ENCODE measurements around the gene LTB. TPM values are rescaled to one million over a fixed set of nuclear protein-coding genes. Genes with fewer than 3 reads are reported as not detected.

Gene LTB
- polyA plus RNA-seq, 1 donor from 2014 or later = not detected

DNA sequence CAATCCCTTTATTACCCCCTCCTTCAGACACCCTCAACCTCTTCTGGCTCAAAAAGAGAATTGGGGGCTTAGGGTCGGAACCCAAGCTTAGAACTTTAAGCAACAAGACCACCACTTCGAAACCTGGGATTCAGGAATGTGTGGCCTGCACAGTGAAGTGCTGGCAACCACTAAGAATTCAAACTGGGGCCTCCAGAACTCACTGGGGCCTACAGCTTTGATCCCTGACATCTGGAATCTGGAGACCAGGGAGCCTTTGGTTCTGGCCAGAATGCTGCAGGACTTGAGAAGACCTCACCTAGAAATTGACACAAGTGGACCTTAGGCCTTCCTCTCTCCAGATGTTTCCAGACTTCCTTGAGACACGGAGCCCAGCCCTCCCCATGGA is 4.7 kb downstream of the LTB start:
- Histone ChIP-seq H3K4me2 (ENCODE audit: low read length) (no peak overlapping the region), H3K9me2 (ENCODE audit: insufficient read depth, low read length) (no peaks in the 10 kb centered on the region), H3K36me3 (ENCODE audit: insufficient read depth, low read length) (no peaks in the 10 kb centered on the region), H3K79me2 (replicated peaks; ENCODE audit: insufficient read depth, low read length) (no peaks in the 10 kb centered on the region), H3F3A (ENCODE audit: insufficient read depth, low read length, poor library complexity, severe bottlenecking) (no peaks in the 10 kb centered on the region), H3K27ac (ENCODE audit: low read length) (no peak overlapping the region), H3K27me3 (ENCODE audit: insufficient read depth, low read depth, low read length) (peaks cover 14% of the 10 kb centered on the region), H3K4me3 (ENCODE audit: low read length) (no peak overlapping the region), H3K9ac (ENCODE audit: low read length) (no peak overlapping the region), H3K9me3 (ENCODE audit: low read length) (no peaks in the 10 kb centered on the region), H2AFZ (ENCODE audit: low read depth, low read length) (no peak overlapping the region), H4K20me1 (ENCODE audit: insufficient read depth) (no peaks in the 10 kb centered on the region)
- TF ChIP-seq SMC3 (conservative IDR thresholded peaks at IDR 0.05; ENCODE audit: poor library complexity) (no peak), POLR2AphosphoS5 (IDR thresholded peaks at IDR 0.05) (no peak), MXI1 (conservative IDR thresholded peaks at IDR 0.05; ENCODE audit: poor library complexity, severe bottlenecking) (no peak), RAD21 (conservative IDR thresholded peaks at IDR 0.05) (no peak), EP300 (conservative IDR thresholded peaks at IDR 0.05; ENCODE audit: poor library complexity, severe bottlenecking) (no peak), TAF1 (IDR thresholded peaks at IDR 0.05; ENCODE audit: low read depth) (no peak), EZH2 (IDR thresholded peaks at IDR 0.05; ENCODE audit: borderline replicate concordance, insufficient read depth, low read length, poor library complexity, severe bottlenecking) (no peak), CTCF (IDR thresholded peaks at IDR 0.05; ENCODE audit: poor library complexity, severe bottlenecking) (no peak)
- TF ChIP-seq, protein P1, sequence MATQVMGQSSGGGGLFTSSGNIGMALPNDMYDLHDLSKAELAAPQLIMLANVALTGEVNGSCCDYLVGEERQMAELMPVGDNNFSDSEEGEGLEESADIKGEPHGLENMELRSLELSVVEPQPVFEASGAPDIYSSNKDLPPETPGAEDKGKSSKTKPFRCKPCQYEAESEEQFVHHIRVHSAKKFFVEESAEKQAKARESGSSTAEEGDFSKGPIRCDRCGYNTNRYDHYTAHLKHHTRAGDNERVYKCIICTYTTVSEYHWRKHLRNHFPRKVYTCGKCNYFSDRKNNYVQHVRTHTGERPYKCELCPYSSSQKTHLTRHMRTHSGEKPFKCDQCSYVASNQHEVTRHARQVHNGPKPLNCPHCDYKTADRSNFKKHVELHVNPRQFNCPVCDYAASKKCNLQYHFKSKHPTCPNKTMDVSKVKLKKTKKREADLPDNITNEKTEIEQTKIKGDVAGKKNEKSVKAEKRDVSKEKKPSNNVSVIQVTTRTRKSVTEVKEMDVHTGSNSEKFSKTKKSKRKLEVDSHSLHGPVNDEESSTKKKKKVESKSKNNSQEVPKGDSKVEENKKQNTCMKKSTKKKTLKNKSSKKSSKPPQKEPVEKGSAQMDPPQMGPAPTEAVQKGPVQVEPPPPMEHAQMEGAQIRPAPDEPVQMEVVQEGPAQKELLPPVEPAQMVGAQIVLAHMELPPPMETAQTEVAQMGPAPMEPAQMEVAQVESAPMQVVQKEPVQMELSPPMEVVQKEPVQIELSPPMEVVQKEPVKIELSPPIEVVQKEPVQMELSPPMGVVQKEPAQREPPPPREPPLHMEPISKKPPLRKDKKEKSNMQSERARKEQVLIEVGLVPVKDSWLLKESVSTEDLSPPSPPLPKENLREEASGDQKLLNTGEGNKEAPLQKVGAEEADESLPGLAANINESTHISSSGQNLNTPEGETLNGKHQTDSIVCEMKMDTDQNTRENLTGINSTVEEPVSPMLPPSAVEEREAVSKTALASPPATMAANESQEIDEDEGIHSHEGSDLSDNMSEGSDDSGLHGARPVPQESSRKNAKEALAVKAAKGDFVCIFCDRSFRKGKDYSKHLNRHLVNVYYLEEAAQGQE (IDR thresholded peaks at IDR 0.05; ENCODE audit: borderline replicate concordance) = no peak

DNA sequence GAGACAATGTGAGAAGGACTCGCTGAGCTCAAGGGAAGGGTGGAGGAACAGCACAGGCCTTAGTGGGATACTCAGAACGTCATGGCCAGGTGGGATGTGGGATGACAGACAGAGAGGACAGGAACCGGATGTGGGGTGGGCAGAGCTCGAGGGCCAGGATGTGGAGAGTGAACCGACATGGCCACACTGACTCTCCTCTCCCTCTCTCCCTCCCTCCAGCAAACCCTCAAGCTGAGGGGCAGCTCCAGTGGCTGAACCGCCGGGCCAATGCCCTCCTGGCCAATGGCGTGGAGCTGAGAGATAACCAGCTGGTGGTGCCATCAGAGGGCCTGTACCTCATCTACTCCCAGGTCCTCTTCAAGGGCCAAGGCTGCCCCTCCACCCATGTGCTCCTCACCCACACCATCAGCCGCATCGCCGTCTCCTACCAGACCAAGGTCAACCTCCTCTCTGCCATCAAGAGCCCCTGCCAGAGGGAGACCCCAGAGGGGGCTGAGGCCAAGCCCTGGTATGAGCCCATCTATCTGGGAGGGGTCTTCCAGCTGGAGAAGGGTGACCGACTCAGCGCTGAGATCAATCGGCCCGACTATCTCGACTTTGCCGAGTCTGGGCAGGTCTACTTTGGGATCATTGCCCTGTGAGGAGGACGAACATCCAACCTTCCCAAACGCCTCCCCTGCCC is 5.2 kb downstream of the LTB start:
- no peaks in the 10 kb centered on the region for H3F3A ChIP-seq (ENCODE audit: insufficient read depth, low read length, poor library complexity, severe bottlenecking)
- peaks cover 12% of the 10 kb centered on the region for H3K27me3 ChIP-seq (ENCODE audit: insufficient read depth, low read depth, low read length)
- TF ChIP-seq RAD21 (conservative IDR thresholded peaks at IDR 0.05) (no peak), POLR2AphosphoS5 (IDR thresholded peaks at IDR 0.05) (no peak), EP300 (conservative IDR thresholded peaks at IDR 0.05; ENCODE audit: poor library complexity, severe bottlenecking) (no peak), TAF1 (IDR thresholded peaks at IDR 0.05; ENCODE audit: low read depth) (no peak), SMC3 (conservative IDR thresholded peaks at IDR 0.05; ENCODE audit: poor library complexity) (no peak), CTCF (IDR thresholded peaks at IDR 0.05; ENCODE audit: poor library complexity, severe bottlenecking) (no peak), EZH2 (IDR thresholded peaks at IDR 0.05; ENCODE audit: borderline replicate concordance, insufficient read depth, low read length, poor library complexity, severe bottlenecking) (no peak), MXI1 (conservative IDR thresholded peaks at IDR 0.05; ENCODE audit: poor library complexity, severe bottlenecking) (no peak)
- TF ChIP-seq, protein P1 (IDR thresholded peaks at IDR 0.05; ENCODE audit: borderline replicate concordance) = no peak
- H3K9ac ChIP-seq (ENCODE audit: low read length) = no peak overlapping the region
- no peak overlapping the region for H3K27ac ChIP-seq (ENCODE audit: low read length)
- H3K79me2 ChIP-seq (replicated peaks; ENCODE audit: insufficient read depth, low read length) = no peaks in the 10 kb centered on the region
- H3K9me2 ChIP-seq (ENCODE audit: insufficient read depth, low read length) = no peaks in the 10 kb centered on the region
- no peaks in the 10 kb centered on the region for H4K20me1 ChIP-seq (ENCODE audit: insufficient read depth)
- H2AFZ ChIP-seq (ENCODE audit: low read depth, low read length) = no peak overlapping the region
- H3K4me3 ChIP-seq (ENCODE audit: low read length) = no peak overlapping the region
- H3K4me2 ChIP-seq (ENCODE audit: low read length) = no peak overlapping the region
- no peaks in the 10 kb centered on the region for H3K36me3 ChIP-seq (ENCODE audit: insufficient read depth, low read length)
- no peaks in the 10 kb centered on the region for H3K9me3 ChIP-seq (ENCODE audit: low read length)
